Epidermal melanocyte (primary cell): Measurements from ENCODE around the gene CTSK.
"Not testable (repeated sequence)": the region's sequence is repeated elsewhere in the genome, so short reads cannot be mapped to it uniquely, and the experiment has no call there.

Source experiments
- DNase-seq: peaks from one replicate; pipeline ENCODE4 v3.0.0; 2011; ENCODE audit warnings: low spot score; ENCODE audit not compliant: insufficient read length

The CTSK gene

GRCh38 chr1:150807249-150808023 is 624 bp downstream of the CTSK start:
- DNase-seq: no peak

GRCh38 chr1:150805899-150806298 is 2.2 kb downstream of the CTSK start:
- DNase-seq: no peak

- no peak for DNase-seq
These were observed 3.4 kb downstream of the CTSK start for GRCh38 chr1:150804671-150805070.

GRCh38 chr1:150799089-150799488 is 9.0 kb downstream of the CTSK start:
- DNase-seq: no peak

GRCh38 chr1:150798525-150798924 is 9.5 kb downstream of the CTSK start:
- DNase-seq: no peak

GRCh38 chr1:150796374-150796773 is 11.7 kb downstream of the CTSK start:
- no peak for DNase-seq

GRCh38 chr1:150793778-150794177 is 14.3 kb downstream of the CTSK start:
- DNase-seq: not testable (repeated sequence)

- no peak for DNase-seq
These were observed 14.8 kb downstream of the CTSK start for GRCh38 chr1:150793221-150793620.

- DNase-seq: no peak
These were observed 16.5 kb downstream of the CTSK start for GRCh38 chr1:150791585-150791984.

- no peak for DNase-seq
These were observed 18.7 kb downstream of the CTSK start for GRCh38 chr1:150789396-150789795.

GRCh38 chr1:150788946-150789345 is 19.1 kb downstream of the CTSK start:
- DNase-seq: no peak

GRCh38 chr1:150787455-150787854 is 20.6 kb downstream of the CTSK start:
- no peak for DNase-seq

GRCh38 chr1:150780510-150780909 is 27.6 kb downstream of the CTSK start:
- DNase-seq: no peak

GRCh38 chr1:150778409-150778808 is 29.7 kb downstream of the CTSK start:
- no peak for DNase-seq

GRCh38 chr1:150777544-150777943 is 30.5 kb downstream of the CTSK start:
- DNase-seq: no peak

- not testable (repeated sequence) for DNase-seq
These were observed 32.0 kb downstream of the CTSK start for GRCh38 chr1:150775931-150776505.

- DNase-seq: no peak
These were observed 32.8 kb downstream of the CTSK start for GRCh38 chr1:150775276-150775675.

- no peak for DNase-seq
These were observed 35.7 kb downstream of the CTSK start for GRCh38 chr1:150772326-150772725.

GRCh38 chr1:150767704-150768103 is 40.4 kb downstream of the CTSK start:
- DNase-seq: not testable (repeated sequence)

GRCh38 chr1:150765977-150766301 is 42.1 kb downstream of the CTSK start:
- DNase-seq: not testable (repeated sequence)

- no peak for DNase-seq
These were observed 42.6 kb downstream of the CTSK start, which contains the start of gene CTSS for GRCh38 chr1:150765296-150765976. TSS of gene CTSS (minus strand) at chr1:150765778. CDS start at chr1:150764763, 1,015 bp downstream.

- DNase-seq: no peak
These were observed 43.4 kb downstream of the CTSK start for GRCh38 chr1:150764617-150765101.
